Ishikawa (cell line): ENCODE data around the gene TMEM238.

ENCODE experiments used
- EP300 ChIP-seq: IDR thresholded peaks from 2 replicates; pipeline ENCODE4 v1.6.1; 2012; ENCODE audit warnings: borderline replicate concordance
- FOXM1 ChIP-seq: IDR thresholded peaks from 2 replicates; pipeline ENCODE4 v1.6.1; 2012; ENCODE audit warnings: low read depth, borderline replicate concordance

GRCh38 chr19:55391702-55392615 lies 7.9 kb upstream of the TMEM238 start:
- TF ChIP-seq EP300: no peak
- no peak for TF ChIP-seq FOXM1
